HL-60 (cell line): ENCODE results near the gene QRICH1.

Source experiments
- DNase-seq, 2 experiments: peaks; one replicate each; pipeline ENCODE4 v3.0.0-alpha.2; 2010 to 2020; ENCODE audit warnings: low read depth in 1 of 2, low spot score in 1 of 2
- H3K27ac ChIP-seq: fragments of 250-450 bp; sonication (Bioruptor Pico); replicated peaks from 2 replicates; pipeline ENCODE4 v1.5.1; 2020; ENCODE audit warnings: mild to moderate bottlenecking, moderate library complexity
- H3K27me3 ChIP-seq: fragments of 250-450 bp; sonication (Bioruptor Pico); 2 replicates; pipeline ENCODE4 v1.5.1; 2021; ENCODE audit warnings: mild to moderate bottlenecking, moderate library complexity; ENCODE audit not compliant: insufficient read depth, poor library complexity, severe bottlenecking
- H3K4me3 ChIP-seq: replicated peaks from 2 replicates; pipeline ENCODE4 v1.5.1; 2011; ENCODE audit warnings: mild to moderate bottlenecking, control low read depth, low read length; ENCODE audit not compliant: insufficient read depth
- GABPA ChIP-seq: IDR thresholded peaks from 2 replicates; pipeline ENCODE4 v1.6.1; 2012; ENCODE audit warnings: low read depth
- POLR2AphosphoS5 ChIP-seq: IDR thresholded peaks from 2 replicates; pipeline ENCODE4 v1.6.1; 2012; ENCODE audit warnings: low read depth
- SPI1 ChIP-seq: IDR thresholded peaks from 2 replicates; pipeline ENCODE4 v1.6.1; 2012; ENCODE audit warnings: low read depth, mild to moderate bottlenecking, borderline replicate concordance
- TF ChIP-seq, protein P1 (sequence below): IDR thresholded peaks from one replicate; pipeline ENCODE4 v1.5.1; 2011; ENCODE audit warnings: low read length, control low read depth, inconsistent platforms; ENCODE audit not compliant: insufficient read depth
- TF ChIP-seq, protein P2 (sequence below): IDR thresholded peaks from 2 replicates; pipeline ENCODE4 v1.6.1; 2012; ENCODE audit warnings: low read depth; ENCODE audit not compliant: insufficient replicate concordance

QRICH1 gene

DNA sequence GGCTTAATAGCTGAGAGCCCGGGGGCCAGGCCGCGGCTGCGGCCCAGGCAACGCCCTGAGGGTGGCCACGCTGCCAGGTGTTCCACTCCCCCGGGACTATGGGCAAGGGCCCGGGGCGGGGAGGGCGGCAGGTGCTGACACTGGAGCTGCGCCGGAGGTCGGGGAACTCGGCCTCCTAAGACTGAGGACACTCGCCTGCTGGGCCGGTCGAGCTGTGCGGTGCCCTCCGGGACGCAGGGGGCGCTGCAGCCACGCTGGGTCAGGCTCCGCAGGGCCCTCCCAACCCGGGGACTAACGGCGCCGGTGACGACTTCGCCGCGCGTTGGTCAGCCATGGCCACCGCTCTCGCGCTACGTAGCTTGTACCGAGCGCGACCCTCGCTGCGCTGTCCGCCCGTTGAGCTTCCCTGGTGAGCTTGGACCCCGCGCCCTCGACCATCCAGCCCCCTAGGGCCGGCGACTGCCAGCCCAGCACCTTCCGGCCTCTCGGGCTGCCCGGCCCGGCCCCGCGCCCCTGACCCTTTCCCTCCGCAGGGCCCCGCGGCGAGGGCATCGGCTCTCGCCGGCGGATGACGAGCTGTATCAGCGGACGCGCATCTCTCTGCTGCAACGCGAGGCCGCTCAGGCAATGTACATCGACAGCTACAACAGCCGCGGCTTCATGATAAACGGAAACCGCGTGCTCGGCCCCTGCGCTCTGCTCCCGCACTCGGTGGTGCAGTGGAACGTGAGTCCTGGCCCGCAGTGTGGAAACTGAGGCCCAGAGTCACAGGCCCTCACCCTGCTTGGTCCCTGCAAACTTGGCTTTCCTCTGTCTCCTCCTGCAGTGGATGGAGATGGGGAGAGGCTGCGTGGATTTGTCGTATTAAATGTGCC, 71.8 kb downstream of the QRICH1 start, which contains the start of gene NDUFAF3:
TSS of gene NDUFAF3 (plus strand) at position 309 of the 875 bp plus-strand sequence. CDS start at position 333, 24 bp downstream.
- TF ChIP-seq, protein P1, sequence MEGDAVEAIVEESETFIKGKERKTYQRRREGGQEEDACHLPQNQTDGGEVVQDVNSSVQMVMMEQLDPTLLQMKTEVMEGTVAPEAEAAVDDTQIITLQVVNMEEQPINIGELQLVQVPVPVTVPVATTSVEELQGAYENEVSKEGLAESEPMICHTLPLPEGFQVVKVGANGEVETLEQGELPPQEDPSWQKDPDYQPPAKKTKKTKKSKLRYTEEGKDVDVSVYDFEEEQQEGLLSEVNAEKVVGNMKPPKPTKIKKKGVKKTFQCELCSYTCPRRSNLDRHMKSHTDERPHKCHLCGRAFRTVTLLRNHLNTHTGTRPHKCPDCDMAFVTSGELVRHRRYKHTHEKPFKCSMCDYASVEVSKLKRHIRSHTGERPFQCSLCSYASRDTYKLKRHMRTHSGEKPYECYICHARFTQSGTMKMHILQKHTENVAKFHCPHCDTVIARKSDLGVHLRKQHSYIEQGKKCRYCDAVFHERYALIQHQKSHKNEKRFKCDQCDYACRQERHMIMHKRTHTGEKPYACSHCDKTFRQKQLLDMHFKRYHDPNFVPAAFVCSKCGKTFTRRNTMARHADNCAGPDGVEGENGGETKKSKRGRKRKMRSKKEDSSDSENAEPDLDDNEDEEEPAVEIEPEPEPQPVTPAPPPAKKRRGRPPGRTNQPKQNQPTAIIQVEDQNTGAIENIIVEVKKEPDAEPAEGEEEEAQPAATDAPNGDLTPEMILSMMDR, result peak; percentile 91
- TF ChIP-seq POLR2AphosphoS5, result peak; percentile 87; the same call in 1 of the 2 replicates
- TF ChIP-seq, protein P2, sequence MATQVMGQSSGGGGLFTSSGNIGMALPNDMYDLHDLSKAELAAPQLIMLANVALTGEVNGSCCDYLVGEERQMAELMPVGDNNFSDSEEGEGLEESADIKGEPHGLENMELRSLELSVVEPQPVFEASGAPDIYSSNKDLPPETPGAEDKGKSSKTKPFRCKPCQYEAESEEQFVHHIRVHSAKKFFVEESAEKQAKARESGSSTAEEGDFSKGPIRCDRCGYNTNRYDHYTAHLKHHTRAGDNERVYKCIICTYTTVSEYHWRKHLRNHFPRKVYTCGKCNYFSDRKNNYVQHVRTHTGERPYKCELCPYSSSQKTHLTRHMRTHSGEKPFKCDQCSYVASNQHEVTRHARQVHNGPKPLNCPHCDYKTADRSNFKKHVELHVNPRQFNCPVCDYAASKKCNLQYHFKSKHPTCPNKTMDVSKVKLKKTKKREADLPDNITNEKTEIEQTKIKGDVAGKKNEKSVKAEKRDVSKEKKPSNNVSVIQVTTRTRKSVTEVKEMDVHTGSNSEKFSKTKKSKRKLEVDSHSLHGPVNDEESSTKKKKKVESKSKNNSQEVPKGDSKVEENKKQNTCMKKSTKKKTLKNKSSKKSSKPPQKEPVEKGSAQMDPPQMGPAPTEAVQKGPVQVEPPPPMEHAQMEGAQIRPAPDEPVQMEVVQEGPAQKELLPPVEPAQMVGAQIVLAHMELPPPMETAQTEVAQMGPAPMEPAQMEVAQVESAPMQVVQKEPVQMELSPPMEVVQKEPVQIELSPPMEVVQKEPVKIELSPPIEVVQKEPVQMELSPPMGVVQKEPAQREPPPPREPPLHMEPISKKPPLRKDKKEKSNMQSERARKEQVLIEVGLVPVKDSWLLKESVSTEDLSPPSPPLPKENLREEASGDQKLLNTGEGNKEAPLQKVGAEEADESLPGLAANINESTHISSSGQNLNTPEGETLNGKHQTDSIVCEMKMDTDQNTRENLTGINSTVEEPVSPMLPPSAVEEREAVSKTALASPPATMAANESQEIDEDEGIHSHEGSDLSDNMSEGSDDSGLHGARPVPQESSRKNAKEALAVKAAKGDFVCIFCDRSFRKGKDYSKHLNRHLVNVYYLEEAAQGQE, result peak; percentile 62
- no peak for TF ChIP-seq SPI1
- TF ChIP-seq GABPA, result no peak; the same call in 1 of the 2 replicates
- Histone ChIP-seq H3K27me3 (no peaks in the 10 kb centered on the region), H3K4me3 (peak within 1 kb of the TSS; percentile 80), H3K27ac (peak within 1 kb of the TSS; percentile 99)
- peak; percentile 90 to 94 for DNase-seq

DNA sequence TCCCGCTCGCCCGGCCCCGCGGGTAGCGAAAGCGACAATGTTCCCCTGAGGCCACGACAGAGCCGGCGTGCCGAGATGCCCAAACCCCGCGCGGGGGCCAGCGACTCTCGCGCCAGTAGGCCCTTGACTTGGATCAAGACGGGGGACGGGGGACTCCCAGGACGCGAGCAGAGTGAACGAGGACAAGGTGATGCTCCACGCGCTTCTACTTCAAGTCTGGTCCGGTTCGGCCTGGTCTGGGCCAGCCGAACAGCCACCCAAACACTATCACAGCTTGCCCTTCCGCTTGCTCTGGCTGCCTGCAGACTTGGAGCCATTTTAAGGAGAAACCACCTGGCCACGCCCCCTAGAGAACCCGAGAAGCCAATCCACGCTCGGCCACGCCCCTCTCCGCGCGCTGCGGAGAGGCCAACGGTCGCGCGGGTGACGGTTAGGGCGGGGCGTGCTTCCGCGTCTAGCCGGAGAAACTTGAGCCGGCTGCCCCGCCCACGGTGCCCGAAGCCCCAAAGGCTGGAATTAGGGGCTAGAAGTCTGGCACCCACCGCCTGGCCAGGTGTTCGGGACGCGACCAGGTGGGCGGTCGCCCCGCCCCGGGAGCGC, 72.6 kb downstream of the QRICH1 start:
- TF ChIP-seq, protein P2, result peak; percentile 74
- TF ChIP-seq POLR2AphosphoS5 (peak; percentile 100), GABPA (no peak), SPI1 (no peak; the same call in 1 of the 2 replicates)
- TF ChIP-seq, protein P1, result no peak
- H3K27ac ChIP-seq, result peak overlapping the region; percentile 99
- H3K4me3 ChIP-seq, result peak overlapping the region; percentile 80
- no peaks in the 10 kb centered on the region for H3K27me3 ChIP-seq
- peak; percentile 93 to 99 for DNase-seq

DNA sequence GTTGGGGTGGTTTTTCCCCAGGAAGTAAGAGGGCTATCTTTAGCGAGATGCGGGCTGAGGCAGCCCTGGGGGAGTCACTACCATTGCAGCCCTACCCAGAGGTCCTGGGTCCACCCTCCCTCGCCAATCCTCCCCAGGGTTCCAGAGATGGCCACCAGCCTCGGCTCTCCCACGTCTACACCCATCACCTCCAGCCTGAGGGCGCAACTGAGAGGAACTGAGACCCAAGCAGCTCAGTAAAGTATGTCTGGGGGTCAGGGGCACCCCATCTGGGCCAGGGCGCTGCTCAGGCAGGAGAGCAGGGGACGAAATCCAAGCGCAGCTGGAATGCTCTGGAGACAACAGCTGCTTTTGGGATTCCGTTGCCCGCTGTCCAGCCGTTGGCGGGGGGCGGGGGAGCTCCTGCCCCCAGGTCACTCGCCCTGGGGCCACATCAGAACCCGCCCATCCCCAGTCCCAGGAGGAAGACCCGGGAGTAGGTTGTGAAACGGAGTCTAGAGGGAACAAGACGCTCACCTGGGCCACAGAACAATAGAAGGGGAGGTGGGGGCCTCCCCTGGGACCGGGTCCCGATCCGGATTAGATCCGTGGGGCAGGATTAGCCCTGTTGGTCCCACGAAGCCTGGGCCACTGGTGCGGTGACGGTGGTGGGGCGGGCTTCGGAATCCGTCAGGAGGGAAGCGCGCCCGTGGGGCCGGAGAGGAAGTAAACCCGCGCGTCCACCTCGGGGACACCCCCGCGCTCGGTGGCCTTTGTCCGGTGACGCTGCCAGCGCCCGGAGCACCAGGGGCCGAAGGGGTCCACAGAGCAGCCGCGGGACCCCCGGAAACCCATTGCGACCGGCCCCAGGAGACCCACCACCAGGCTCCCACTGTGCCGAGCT, 73.3 kb downstream of the QRICH1 start:
- H3K27ac ChIP-seq, result peak overlapping the region; percentile 99
- peak overlapping the region; percentile 80 for H3K4me3 ChIP-seq
- H3K27me3 ChIP-seq, result no peaks in the 10 kb centered on the region
- TF ChIP-seq GABPA (no peak), SPI1 (peak; percentile 72; the same call in 1 of the 2 replicates), POLR2AphosphoS5 (no peak; the same call in 1 of the 2 replicates)
- TF ChIP-seq, protein P1, result no peak
- TF ChIP-seq, protein P2, result no peak
- peak; percentile 62 to 81 for DNase-seq
